ENCODE measurements around the gene SSBP1. TPM values are rescaled to one million over a fixed set of nuclear protein-coding genes. Genes with fewer than 3 reads are reported as not detected.
A peak's percentile ranks its signal among the peaks of the same experiment; 100 is the strongest.

The SSBP1 gene
- total RNA-seq, 1 experiment from 2014 or later = 165 TPM

DNA sequence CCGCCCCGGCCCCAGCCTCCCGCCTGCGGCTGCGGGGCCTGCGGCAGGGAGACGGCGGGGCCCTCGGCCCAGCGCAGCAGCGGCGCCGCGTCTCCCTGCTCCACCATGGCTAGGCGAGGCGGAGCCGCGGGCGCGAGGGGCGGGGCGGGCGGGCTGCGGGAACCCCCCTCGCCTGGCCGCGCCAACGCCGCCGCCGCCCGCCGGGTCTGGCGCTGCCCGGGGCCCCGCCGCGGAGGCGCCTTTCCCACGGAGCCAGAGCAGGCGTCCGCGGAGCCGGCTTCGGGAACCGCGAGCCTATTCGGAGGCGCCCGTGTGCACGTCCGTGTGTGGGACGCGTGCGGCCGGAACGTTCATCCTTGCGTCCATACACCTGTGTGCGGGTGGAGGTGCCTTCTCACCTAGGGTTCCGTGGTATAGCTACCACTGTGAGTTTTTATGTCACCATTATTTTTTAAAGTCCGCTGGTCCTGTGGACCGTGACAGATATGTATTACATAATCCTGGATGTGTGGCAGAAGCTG lies 36.1 kb upstream of the SSBP1 start, which contains the start of gene DENND11:
Gene DENND11 (minus strand): TSS at position 120 of the 521 bp plus-strand sequence. CDS start 13 bp downstream, at position 107.
- Histone ChIP-seq H3K27me3 (ENCODE audit: control insufficient read depth, insufficient read depth, low read length) (peaks cover 5% of the 10 kb centered on the region), H3K4me3 (ENCODE audit: insufficient read depth, low read depth, low read length) (peak within 1 kb of the TSS; percentile 63), H3K36me3 (replicated peaks; ENCODE audit: control insufficient read depth, insufficient read depth, low read length) (no peaks in the 10 kb centered on the region)
- DNase-seq = peak; percentile 91

DNA sequence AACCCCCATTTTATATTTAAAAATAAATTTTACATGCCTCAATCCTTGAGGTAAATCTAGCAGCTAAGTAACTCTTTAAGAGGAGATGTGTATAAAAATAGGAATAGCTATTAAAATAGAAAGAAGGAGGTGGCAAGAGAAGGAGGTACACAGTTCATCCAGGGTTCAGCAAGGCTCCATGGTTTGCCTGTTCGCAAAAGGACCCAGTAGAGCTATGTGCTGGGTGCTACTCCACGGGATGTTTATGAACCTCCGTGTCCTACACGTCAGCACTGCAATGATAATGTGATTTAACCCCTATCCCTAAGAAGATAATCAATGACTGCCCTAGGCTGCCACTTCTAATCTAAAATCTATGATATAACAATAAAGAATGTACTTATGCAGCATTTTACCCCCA lies 35.3 kb upstream of the SSBP1 start:
- no peak overlapping the region for H3K4me3 ChIP-seq (ENCODE audit: insufficient read depth, low read depth, low read length)
- H3K36me3 ChIP-seq (replicated peaks; ENCODE audit: control insufficient read depth, insufficient read depth, low read length) = no peaks in the 10 kb centered on the region
- DNase-seq = no peak
- peaks cover 5% of the 10 kb centered on the region for H3K27me3 ChIP-seq (ENCODE audit: control insufficient read depth, insufficient read depth, low read length)

DNA sequence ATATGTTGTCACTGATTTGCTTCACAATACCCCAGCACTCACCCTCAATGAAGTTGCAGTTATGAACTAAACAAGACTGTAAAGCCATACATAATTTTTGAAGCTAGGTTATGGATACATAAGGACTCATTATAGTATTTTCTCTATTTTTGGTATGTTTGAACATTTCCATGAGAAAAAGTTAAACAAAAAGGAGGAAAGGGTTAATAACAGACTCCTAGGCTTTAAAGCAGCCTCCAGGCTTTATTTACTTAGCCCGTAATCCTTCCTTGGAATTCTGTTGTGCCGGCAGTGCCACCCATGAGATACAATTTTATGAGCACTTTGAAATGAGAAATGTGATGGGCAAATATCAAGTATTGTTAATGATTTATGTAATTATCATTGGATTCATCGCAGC lies 34.0 kb upstream of the SSBP1 start:
- peaks cover 5% of the 10 kb centered on the region for H3K27me3 ChIP-seq (ENCODE audit: control insufficient read depth, insufficient read depth, low read length)
- no peak overlapping the region for H3K4me3 ChIP-seq (ENCODE audit: insufficient read depth, low read depth, low read length)
- no peaks in the 10 kb centered on the region for H3K36me3 ChIP-seq (replicated peaks; ENCODE audit: control insufficient read depth, insufficient read depth, low read length)
- DNase-seq = no peak

DNA sequence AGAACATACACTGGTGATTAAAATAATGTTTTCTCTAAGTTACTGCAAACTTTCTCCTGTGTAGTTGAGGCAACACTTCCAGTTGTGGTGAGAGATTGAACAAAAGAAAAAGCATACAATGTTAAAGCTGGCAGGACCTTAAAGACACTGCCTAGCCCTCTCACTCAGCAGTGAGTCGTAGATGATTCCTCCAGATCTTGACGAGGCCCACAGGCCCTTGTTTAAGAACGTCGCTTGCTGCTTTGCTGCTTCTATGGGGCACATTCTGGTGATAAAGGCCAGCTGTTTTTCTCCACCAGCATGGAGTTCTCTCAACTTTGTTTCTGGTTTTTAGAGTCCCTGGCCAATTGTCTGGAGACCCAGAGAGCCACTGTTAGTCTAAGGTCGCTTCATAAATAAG lies 33.4 kb upstream of the SSBP1 start:
- Histone ChIP-seq H3K4me3 (ENCODE audit: insufficient read depth, low read depth, low read length) (no peak overlapping the region), H3K36me3 (replicated peaks; ENCODE audit: control insufficient read depth, insufficient read depth, low read length) (no peaks in the 10 kb centered on the region), H3K27me3 (ENCODE audit: control insufficient read depth, insufficient read depth, low read length) (peaks cover 5% of the 10 kb centered on the region)
- DNase-seq = no peak

DNA sequence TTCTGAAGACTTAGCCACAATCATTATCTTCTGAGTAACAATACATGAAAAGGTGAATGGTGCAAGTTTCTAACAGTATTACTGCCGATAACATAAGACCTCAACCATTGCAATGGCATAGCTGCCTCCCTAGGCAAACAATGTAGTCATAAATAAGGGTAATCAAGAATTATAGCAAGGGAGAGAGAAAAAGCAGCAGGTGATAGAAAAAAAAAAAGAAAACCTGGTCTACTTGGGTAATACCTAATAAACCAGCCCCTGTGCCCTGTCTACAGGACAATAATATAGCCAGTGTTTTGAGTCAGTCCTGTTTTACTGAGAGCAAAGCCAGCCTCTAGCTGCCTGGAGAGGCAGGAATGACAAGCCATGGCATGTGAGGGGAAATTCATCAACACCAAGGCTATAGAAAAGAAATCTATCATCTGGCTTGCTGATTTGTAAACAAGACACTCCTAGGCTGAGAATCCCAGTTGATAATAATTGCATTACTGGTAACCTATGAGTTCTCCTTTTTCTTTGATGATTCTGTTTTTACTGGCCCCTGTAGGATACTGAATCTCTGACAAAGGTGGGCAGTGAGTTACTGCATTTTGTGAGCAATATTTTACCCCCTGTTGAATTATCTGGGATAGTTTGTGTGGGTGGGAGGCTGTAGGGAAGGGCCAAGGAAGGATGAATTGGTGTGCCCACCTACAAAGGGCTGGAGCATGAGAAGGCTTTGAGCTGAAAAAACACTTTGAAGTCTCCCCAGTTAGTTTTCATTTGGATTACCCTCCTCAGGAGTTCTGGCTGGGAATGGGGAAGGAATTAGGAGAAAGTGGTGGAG lies 31.7 kb upstream of the SSBP1 start:
- Histone ChIP-seq H3K4me3 (ENCODE audit: insufficient read depth, low read depth, low read length) (no peak overlapping the region), H3K36me3 (replicated peaks; ENCODE audit: control insufficient read depth, insufficient read depth, low read length) (no peaks in the 10 kb centered on the region), H3K27me3 (ENCODE audit: control insufficient read depth, insufficient read depth, low read length) (peaks cover 5% of the 10 kb centered on the region)
- no peak for DNase-seq

DNA sequence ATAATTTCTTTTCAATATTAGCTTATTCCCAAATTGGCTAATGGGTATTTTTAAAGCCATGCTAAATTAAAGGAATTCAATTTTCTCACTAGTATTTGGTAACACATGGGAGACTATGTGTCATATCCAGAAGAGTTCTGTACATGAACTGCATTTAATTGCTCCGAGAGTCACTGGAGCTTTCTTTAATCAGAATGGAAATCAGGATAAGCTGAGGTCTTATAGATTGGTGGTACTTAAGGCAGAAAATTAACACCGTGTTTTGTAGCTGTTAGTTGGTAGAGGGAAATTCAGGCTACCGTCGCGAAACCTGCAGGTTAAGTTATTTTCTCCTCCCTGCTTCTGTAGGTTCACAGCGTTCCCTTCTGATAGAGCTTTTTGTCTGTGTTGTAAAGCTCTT lies 29.8 kb upstream of the SSBP1 start, which contains the start of gene WEE2:
Gene WEE2 (plus strand): TSS at position 3 of the 400 bp plus-strand sequence. CDS start 406 bp downstream, outside the sequence.
- Histone ChIP-seq H3K4me3 (ENCODE audit: insufficient read depth, low read depth, low read length) (no peak within 1 kb of the TSS), H3K36me3 (replicated peaks; ENCODE audit: control insufficient read depth, insufficient read depth, low read length) (no peaks in the 10 kb centered on the region), H3K27me3 (ENCODE audit: control insufficient read depth, insufficient read depth, low read length) (peaks cover under 1% of the 10 kb centered on the region; the same call in 1 of the 2 replicates)
- DNase-seq = no peak

DNA sequence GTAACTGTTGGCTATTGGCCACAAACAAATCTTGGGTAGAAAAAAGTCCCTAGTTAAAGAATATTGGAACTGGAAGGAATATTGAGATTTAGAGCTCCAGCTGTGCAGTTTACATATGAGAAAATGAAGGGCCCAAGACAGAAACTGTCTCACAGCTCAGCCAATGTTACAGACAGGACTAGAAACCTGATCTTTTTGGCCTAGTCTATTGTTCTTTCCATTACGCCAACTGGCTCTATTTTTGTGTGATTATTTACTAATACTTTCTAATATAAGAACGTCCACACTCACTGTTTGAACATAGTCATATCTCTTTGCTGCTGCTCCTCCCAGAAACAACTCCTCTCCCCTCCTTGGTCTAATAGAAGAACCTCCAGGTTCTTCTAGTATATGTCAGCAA lies 28.8 kb upstream of the SSBP1 start:
- Histone ChIP-seq H3K4me3 (ENCODE audit: insufficient read depth, low read depth, low read length) (no peak overlapping the region), H3K27me3 (ENCODE audit: control insufficient read depth, insufficient read depth, low read length) (no peaks in the 10 kb centered on the region), H3K36me3 (replicated peaks; ENCODE audit: control insufficient read depth, insufficient read depth, low read length) (no peaks in the 10 kb centered on the region)
- no peak for DNase-seq

DNA sequence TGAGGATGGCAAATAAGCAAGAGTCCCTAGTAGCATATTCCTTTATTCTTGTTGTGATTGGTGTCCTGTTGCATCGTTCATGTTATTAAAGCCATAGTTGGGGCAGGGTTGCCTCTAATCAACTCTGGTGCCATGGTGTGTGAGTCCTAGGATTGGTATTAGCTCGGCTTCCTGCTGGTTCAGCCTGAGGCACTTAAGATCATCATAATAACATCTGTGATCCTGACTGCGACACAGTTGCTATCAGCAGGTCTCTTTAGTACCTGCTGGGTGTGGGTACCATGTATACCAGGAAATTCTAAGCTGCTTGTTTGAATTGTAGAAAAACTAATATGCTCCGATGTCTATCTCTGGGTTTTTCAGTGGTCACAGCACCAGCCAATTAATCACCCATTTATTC lies 28.4 kb upstream of the SSBP1 start:
- Histone ChIP-seq H3K27me3 (ENCODE audit: control insufficient read depth, insufficient read depth, low read length) (no peaks in the 10 kb centered on the region), H3K36me3 (replicated peaks; ENCODE audit: control insufficient read depth, insufficient read depth, low read length) (no peaks in the 10 kb centered on the region), H3K4me3 (ENCODE audit: insufficient read depth, low read depth, low read length) (no peak overlapping the region)
- DNase-seq = no peak

DNA sequence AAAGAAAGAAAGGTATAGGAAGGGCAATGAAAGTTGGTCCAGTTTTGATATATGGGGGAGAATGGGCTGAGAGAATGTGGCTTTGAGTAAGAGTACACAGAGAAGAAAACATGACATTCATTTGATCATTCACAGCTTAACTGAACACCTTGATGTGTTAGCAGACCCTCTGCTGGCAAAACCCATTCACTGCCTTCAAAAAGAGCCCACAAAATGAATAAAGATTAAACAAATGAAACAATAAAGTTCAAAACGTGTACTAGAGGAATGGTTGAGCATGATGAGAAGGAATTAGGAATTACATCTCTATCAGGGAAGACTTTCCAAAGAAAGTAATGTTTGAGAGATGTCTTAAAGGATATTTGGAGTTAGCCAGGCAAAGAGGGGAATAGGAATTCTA lies 27.9 kb upstream of the SSBP1 start:
- no peak for DNase-seq
- no peaks in the 10 kb centered on the region for H3K27me3 ChIP-seq (ENCODE audit: control insufficient read depth, insufficient read depth, low read length)
- no peaks in the 10 kb centered on the region for H3K36me3 ChIP-seq (replicated peaks; ENCODE audit: control insufficient read depth, insufficient read depth, low read length)
- H3K4me3 ChIP-seq (ENCODE audit: insufficient read depth, low read depth, low read length) = no peak overlapping the region

DNA sequence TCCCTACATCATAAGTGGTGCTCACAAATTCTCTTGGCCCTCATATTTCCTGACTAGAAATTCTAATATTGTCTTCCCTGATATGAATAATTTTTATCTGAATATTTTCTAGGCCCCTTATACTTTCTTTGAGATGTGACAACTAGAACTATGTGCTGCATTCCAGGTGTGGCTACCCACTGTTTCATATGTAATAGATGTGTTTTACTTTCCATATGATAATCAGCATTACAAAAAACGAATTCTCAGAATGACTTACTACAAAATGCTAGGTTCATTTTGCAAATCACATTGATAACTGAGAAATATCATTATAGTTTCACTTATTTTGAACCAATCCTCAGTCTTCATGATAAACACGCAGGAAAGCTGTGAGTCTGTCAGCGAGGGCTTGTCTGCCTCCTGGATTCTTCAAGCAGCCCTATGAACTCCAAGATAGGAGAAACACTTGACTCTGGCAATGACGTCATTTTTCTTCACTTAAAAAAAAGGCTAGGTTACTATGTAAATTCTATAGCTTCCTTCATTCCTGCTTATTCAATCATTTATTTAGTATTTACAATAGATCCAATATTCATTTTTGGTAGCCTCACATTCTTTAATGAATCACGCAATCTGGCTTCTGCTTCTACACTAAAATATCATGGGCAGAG lies 25.4 kb upstream of the SSBP1 start:
- H3K36me3 ChIP-seq (replicated peaks; ENCODE audit: control insufficient read depth, insufficient read depth, low read length) = no peaks in the 10 kb centered on the region
- no peaks in the 10 kb centered on the region for H3K27me3 ChIP-seq (ENCODE audit: control insufficient read depth, insufficient read depth, low read length)
- H3K4me3 ChIP-seq (ENCODE audit: insufficient read depth, low read depth, low read length) = no peak overlapping the region
- DNase-seq = no peak

DNA sequence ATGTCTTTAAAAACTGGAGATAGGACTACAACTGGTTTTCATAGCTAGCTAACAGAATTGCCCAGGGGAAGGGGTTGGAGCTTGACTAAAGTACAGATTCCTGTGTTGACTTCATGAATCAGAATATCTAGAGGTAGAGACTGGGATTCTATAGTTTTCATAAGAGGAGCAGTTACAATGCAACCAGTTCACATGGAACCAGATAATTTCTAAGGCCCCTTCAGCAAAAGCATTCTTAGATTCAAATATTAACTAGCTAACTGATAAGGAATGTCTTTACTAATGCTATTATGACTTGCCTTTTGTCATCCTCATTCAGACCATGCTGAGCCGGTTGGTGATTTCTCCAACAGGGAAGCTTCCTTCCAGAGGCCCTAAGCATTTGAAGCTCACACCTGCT lies 24.3 kb upstream of the SSBP1 start:
- Histone ChIP-seq H3K27me3 (ENCODE audit: control insufficient read depth, insufficient read depth, low read length) (no peaks in the 10 kb centered on the region), H3K36me3 (replicated peaks; ENCODE audit: control insufficient read depth, insufficient read depth, low read length) (no peaks in the 10 kb centered on the region), H3K4me3 (ENCODE audit: insufficient read depth, low read depth, low read length) (no peak overlapping the region)
- DNase-seq = no peak

DNA sequence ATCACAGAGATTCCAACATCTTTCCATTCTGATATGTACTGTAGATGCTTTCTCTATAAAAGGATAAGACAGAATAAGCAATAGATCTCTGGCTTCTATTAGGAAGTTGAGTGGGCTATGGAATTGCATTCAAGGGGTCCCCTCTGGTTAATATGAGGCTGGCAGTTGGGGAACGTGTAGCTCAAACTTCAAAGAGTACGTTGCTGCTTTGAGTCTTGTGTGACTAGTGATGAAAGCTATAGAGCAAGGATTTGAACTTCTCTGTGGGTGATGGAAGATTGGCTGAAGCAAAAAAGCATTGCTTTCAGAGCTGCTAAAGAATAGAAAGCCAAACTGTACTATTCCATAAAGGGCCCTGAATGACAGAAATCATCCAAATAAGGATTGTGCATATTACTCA lies 23.6 kb upstream of the SSBP1 start:
- H3K36me3 ChIP-seq (replicated peaks; ENCODE audit: control insufficient read depth, insufficient read depth, low read length) = no peaks in the 10 kb centered on the region
- no peak overlapping the region for H3K4me3 ChIP-seq (ENCODE audit: insufficient read depth, low read depth, low read length)
- no peak for DNase-seq
- H3K27me3 ChIP-seq (ENCODE audit: control insufficient read depth, insufficient read depth, low read length) = no peaks in the 10 kb centered on the region

DNA sequence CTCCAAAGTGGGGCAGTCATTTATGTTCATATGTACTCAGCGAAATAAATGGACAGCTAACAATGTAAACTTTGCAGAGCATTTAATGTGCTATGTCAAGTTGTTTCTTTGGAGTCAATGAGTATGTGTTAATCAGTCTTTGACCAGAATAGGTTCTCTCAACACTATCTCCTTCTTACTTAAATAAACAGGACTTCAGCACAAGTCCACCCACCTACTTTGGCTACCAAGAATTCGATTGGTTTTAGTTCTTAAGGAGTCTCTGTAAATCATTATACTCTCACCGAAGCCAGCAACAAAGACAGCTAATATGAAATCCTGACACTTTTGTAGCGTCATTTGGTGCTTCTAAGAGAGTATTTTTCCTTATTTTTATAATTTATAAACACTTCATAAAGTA lies 23.1 kb upstream of the SSBP1 start:
- Histone ChIP-seq H3K36me3 (replicated peaks; ENCODE audit: control insufficient read depth, insufficient read depth, low read length) (no peaks in the 10 kb centered on the region), H3K4me3 (ENCODE audit: insufficient read depth, low read depth, low read length) (no peak overlapping the region), H3K27me3 (ENCODE audit: control insufficient read depth, insufficient read depth, low read length) (no peaks in the 10 kb centered on the region)
- DNase-seq = no peak

DNA sequence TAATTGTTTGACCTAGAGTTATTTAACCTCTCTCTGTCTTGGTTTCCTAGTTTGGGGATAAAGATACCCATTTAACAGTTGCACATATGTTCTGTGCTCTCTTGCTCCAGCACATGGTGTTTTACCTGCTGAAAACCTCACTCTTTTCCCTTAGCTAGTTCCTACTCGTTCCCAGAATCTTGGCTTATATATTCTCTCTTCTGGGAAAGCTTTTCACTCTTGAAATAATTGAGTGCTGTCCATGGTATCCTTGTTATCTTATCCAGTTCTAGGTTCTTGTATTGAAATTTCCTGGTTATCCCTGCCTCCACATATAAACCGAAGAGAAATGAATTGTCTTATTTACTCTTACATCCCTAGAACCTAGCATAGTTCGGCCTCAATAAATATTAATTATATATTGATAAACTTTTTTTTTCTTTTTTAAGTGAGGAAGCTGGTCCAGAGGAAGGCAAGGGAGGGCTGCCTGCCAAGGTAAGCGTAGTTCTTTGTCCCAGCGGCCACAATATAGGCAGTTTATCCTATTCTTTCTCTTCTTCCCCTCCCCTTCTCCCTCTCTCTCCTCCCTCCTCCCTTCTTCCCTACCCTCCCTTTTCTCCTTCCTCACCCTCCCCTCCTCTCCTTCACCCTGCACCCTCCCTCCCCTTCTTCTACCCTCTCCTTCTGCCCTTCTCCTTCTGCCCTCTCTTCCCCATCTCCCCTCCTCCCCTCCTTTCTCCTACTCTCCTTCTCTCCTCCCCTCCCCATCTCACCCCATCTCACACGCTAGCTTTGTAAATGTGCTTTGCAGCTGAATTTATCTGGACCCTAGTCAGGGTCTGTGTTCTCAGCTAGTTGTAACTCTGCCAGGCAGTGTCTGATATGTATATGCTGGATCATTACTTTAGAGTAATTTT lies 22.1 kb upstream of the SSBP1 start:
- H3K27me3 ChIP-seq (ENCODE audit: control insufficient read depth, insufficient read depth, low read length) = no peaks in the 10 kb centered on the region
- peak; percentile 16 for DNase-seq
- no peaks in the 10 kb centered on the region for H3K36me3 ChIP-seq (replicated peaks; ENCODE audit: control insufficient read depth, insufficient read depth, low read length)
- H3K4me3 ChIP-seq (ENCODE audit: insufficient read depth, low read depth, low read length) = peak overlapping the region; percentile 1; the same call in 1 of the 2 replicates
